C4-2B (cell line): ENCODE results near the gene MMP27.

Source experiments
- H3K27ac ChIP-seq: fragments of 450-650 bp; 2 replicates; pipeline ENCODE4 v1.5.1; 2017
- ZFX ChIP-seq: fragments of 450-650 bp; IDR thresholded peaks from 2 replicates; pipeline ENCODE4 v1.6.1; 2017
- TF ChIP-seq, protein P1 (sequence below): fragments of 450-650 bp; conservative IDR thresholded peaks from 2 replicates; pipeline ENCODE4 v1.5.1; 2017; ENCODE audit warnings: mild to moderate bottlenecking

The MMP27 gene

DNA sequence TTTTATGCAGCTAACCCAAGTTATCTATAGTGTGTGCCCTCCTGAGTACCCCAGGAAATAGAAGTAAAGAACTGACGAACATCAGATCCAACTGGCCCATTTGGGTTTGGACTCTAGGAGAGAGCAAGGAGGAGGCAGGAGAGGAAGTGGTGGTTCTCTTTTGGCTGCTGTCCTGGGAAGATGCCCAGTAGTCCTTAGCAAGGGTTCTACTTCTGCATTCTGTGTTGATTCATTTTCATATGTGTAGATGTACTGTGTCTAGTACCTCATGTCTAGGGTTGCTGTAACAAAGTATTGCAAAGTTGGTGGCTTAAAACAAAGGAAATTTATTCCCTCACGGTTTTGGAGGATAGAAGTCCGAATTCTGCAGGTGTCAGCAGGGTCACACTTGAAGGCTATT lies 6.6 kb upstream of the MMP27 start:
- TF ChIP-seq ZFX: no peak
- TF ChIP-seq, protein P1, sequence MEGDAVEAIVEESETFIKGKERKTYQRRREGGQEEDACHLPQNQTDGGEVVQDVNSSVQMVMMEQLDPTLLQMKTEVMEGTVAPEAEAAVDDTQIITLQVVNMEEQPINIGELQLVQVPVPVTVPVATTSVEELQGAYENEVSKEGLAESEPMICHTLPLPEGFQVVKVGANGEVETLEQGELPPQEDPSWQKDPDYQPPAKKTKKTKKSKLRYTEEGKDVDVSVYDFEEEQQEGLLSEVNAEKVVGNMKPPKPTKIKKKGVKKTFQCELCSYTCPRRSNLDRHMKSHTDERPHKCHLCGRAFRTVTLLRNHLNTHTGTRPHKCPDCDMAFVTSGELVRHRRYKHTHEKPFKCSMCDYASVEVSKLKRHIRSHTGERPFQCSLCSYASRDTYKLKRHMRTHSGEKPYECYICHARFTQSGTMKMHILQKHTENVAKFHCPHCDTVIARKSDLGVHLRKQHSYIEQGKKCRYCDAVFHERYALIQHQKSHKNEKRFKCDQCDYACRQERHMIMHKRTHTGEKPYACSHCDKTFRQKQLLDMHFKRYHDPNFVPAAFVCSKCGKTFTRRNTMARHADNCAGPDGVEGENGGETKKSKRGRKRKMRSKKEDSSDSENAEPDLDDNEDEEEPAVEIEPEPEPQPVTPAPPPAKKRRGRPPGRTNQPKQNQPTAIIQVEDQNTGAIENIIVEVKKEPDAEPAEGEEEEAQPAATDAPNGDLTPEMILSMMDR: no peak
- no peak overlapping the region for H3K27ac ChIP-seq

DNA sequence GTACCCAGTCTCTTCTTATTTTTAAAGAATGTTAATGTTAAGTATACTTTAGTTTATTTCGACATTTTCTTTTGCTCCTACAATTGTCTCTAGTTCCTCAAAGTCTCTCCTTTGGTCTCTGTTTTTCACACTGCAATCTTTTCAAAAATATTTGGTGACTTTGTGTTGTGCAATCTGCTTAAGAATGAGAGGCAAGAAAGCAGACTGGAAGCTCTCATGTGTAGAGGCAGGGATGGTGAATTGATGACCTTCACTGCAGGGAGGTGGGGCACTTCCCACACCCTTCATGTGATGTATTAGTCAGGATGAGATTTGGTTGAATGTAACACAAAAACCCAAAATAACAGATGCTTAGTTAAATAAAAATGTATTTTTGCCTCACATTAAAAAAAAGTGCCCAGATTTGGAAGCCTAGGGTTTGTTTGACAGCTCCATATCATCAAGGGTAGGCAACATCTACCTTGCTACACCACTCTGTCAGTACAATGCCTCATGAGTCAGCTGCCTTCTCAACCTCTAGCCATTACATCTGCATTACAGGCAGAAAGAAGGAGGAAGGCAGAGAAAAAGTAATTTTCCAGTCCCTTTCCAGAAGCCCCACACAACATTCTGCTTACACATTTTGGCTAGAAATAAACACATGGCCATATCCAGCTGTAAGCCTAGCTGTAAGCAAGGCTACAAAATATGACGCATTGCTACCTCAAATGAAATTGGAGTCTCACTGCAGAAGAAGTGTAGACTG lies 3.8 kb upstream of the MMP27 start:
- TF ChIP-seq, protein P1: no peak
- TF ChIP-seq ZFX: no peak
- H3K27ac ChIP-seq: no peak overlapping the region

DNA sequence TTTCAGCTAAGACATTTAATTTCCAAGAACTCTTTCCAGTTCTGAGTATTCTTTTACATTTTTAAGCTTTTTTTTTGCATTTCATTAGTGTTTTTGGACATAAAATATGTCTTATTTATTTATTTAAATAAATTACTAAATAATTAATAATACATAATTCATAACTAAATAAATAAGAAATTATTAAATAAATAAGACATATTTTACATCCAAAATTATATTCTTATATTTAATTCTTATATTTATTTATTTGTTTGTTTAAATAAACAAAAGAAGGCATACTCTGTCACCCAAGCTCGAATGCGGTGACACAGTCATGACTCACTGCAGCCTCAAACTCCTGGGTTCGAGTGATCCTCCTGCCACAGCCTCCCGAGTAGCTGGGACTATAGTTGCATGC lies 3.1 kb upstream of the MMP27 start:
- no peak overlapping the region for H3K27ac ChIP-seq
- TF ChIP-seq, protein P1: no peak
- TF ChIP-seq ZFX: no peak

DNA sequence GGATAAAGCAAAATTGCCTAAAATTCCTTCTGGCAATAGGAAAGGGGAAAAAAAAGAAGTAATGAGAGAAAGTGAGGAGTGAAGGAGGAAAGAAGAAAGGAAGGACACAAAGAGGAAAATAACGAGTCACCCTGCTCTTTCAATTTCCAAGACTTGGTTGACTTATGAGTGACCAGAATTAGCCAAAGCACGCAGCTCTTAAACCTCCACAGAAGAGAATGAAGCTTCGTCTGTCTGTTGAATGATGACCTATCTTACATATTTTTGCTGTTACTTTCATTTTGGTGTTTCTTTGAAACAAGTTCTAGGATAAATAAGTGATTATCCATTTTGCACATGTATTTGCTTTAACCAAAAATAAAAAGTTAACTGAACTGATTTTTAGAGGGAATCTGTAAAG lies 728 bp downstream of the MMP27 start:
- no peak overlapping the region for H3K27ac ChIP-seq
- no peak for TF ChIP-seq ZFX
- TF ChIP-seq, protein P1: no peak

DNA sequence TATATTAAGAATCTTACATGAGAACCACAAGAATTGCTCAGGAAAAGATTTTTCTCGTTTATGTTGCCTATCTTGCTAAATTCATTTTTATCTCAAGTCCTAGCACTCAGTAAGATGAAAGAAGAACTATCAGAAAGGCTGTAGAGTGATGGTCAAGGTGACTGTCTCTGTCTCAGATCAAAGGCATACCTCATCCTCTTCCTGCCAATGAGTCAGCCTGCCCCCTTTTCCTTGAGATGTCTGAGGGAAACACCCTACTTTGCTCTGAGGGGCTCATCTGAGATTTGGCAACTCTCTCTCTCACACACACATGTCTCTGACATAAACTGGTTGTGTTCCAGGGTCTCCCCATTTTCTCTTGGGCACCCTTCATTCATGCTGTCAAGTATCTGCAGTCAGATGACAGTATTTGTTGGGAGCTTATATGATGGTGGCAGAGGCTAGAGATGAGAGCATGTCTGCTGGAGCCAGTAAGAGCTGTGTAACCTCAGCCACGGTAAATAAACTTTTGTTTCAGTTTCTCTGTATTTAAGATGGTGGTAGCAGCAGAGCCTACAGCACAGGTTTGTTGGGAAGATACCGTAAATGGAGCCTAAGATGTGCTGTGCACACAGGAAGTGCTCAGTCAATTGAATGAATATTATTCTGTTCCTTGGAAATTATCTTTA lies 1.6 kb downstream of the MMP27 start:
- TF ChIP-seq, protein P1: no peak
- TF ChIP-seq ZFX: no peak
- no peak overlapping the region for H3K27ac ChIP-seq

DNA sequence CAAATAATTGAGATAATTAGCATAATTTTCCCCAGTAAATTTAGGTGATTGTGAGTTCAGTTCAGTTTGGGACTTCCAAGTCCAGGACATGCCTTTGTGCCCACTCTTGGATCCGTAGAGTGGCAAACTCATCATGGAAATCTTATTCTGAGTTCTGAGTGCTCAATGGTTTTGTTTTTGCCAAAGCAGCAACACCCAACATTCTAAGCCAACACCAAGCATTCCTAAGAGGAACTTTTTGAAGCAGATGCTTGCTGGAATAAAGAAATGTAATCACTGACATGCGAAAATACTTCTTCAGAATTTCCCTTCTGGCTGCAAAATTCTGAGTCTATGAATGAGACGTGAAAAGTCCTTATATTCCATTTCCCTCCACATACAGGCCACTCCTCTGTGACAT lies 10.4 kb downstream of the MMP27 start:
- H3K27ac ChIP-seq: no peak overlapping the region
- no peak for TF ChIP-seq ZFX
- TF ChIP-seq, protein P1: no peak

DNA sequence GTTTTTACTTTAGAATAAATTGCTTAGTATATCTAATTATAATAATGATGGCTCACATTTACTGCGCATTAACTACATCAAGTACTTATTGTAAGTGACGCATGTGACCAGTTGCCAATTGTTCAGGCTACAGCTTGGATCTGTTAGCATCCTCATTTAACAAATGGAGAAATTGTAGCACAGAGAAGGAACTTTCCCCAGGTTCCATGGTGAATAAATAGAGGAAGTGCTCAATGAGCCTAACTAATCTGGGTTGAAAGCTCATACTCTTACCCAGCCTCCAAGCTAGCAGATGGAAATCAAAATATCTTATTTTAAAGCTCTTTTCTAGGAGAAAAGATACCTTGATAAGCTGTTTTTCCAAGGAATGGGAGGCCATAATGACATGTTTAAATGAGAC lies 19.8 kb downstream of the MMP27 start:
- no peak overlapping the region for H3K27ac ChIP-seq
- TF ChIP-seq ZFX: no peak
- TF ChIP-seq, protein P1: no peak
